ENCODE data around the gene KIAA1217. TPM values are rescaled to one million over a fixed set of nuclear protein-coding genes. Genes with fewer than 3 reads are reported as not detected.

KIAA1217 gene
- total RNA-seq, 3 donors from 2014 or later = 49.5 to 94.5 (median 63.9) TPM

DNA sequence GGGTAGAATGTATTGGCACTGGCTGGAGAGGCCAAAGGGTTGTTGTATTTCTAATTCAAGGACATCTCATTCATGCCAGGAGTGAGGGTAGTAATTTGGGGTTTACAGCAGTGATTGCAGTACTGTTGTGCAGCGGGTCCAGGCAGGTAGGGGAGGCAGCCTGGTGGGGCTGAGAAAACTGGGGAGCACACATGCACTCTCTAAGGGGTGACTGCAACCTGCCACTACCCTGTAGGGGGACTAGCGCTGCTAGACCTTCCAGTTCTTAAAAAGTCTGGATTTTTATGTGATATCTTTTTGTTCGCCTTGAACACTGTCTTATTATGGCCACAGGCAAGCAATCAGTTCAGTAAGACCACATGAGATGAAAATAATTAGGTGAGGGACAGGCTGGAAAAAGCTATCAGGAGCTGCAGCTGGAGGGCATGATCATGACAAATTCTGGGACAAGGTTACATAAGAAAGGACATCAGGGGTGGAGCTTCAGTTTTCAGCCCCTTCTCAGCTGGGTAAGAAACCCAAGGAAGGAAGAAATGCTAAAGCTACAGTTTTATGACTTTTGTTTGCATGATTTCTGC, 365.7 kb downstream of the KIAA1217 start:
- ATAC-seq = peak; percentile 17
- TF ChIP-seq, protein P1, sequence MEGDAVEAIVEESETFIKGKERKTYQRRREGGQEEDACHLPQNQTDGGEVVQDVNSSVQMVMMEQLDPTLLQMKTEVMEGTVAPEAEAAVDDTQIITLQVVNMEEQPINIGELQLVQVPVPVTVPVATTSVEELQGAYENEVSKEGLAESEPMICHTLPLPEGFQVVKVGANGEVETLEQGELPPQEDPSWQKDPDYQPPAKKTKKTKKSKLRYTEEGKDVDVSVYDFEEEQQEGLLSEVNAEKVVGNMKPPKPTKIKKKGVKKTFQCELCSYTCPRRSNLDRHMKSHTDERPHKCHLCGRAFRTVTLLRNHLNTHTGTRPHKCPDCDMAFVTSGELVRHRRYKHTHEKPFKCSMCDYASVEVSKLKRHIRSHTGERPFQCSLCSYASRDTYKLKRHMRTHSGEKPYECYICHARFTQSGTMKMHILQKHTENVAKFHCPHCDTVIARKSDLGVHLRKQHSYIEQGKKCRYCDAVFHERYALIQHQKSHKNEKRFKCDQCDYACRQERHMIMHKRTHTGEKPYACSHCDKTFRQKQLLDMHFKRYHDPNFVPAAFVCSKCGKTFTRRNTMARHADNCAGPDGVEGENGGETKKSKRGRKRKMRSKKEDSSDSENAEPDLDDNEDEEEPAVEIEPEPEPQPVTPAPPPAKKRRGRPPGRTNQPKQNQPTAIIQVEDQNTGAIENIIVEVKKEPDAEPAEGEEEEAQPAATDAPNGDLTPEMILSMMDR (IDR thresholded peaks at IDR 0.05) = no peak
- H3K4me3 ChIP-seq = no peak overlapping the region
- intact Hi-C loops (cut with DNase I, micrococcal nuclease) = no loop called here
- H3K36me3 ChIP-seq (ENCODE audit: low read depth) = no peaks in the 10 kb centered on the region
- no peak for DNase-seq
- H3K9me3 ChIP-seq = no peaks in the 10 kb centered on the region
- H3K4me1 ChIP-seq (ENCODE audit: low read depth) = no peaks in the 10 kb centered on the region

DNA sequence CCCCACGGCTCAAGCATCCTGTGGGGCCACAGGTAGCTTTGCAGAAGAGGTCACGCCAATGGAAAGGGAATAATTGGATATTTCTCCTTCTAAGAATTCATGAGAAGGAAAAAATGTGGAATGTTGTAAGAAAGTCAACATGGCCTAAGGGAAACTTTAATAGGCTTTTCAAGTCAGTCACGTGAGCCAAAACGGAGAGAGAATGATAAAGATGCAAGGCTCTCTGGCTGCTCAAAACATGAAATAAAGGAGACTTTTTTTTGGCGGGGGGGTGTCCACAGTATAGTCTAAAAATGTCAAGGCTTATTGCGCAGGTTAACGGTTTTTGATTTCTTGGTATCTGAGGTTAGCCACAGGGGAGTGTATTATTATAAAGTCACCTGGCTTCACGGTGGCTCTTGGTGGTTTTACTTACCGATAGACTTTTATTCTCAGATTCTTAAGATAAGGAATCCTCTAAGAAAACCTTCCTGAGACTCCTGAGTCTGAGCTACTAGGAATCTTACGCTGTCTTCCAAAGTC, 366.6 kb downstream of the KIAA1217 start:
- ATAC-seq = no peak
- TF ChIP-seq, protein P1 (IDR thresholded peaks at IDR 0.05) = no peak
- no peak for DNase-seq
- no peaks in the 10 kb centered on the region for H3K9me3 ChIP-seq
- H3K4me3 ChIP-seq = no peak overlapping the region
- no peaks in the 10 kb centered on the region for H3K36me3 ChIP-seq (ENCODE audit: low read depth)
- intact Hi-C loops (cut with DNase I, micrococcal nuclease) = no loop called here
- no peaks in the 10 kb centered on the region for H3K4me1 ChIP-seq (ENCODE audit: low read depth)

DNA sequence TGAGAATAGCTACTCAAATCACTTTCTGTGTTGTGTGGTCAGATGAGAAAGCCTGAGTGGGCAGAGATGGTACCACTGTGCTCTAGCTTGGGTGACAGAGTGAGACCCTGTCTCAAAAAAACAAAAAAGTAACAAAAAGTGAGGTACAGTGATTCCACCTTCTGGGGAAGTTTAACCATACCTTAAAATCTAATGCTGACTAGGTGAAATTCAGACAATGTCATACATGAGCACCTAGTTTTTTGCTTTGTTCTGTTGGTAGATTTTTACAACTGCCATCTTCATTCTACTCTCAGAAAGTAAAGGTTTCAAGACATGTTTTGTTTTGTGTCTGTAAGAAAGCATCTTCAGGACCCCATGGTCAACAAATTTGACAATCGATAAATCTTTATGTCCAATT, 370.5 kb downstream of the KIAA1217 start:
- H3K9me3 ChIP-seq = no peaks in the 10 kb centered on the region
- H3K36me3 ChIP-seq (ENCODE audit: low read depth) = no peaks in the 10 kb centered on the region
- intact Hi-C loops (cut with DNase I, micrococcal nuclease) = no loop called here
- H3K4me1 ChIP-seq (ENCODE audit: low read depth) = no peaks in the 10 kb centered on the region
- ATAC-seq (no peak), DNase-seq (no peak)
- TF ChIP-seq, protein P1 (IDR thresholded peaks at IDR 0.05) = no peak
- H3K4me3 ChIP-seq = no peak overlapping the region

DNA sequence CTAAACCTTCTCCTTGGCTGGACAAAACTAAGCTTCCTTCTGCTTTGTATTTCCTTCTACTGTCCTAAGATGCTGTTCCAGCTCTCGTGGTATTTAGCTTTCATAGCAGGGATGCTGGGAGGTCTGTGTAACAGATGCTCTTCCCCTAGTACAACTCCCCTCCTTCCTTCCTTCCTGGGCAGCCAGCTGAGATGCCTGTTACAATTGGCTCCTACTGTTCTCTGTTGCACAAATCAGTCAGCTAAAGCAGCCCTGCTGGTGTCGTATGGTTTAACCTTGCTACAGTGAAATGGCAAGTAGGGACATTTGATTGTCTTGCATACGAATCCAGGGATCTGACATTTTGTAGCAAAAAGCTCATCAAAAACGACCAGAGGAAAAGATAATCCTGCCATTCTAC, 371.0 kb downstream of the KIAA1217 start:
- TF ChIP-seq, protein P1 (IDR thresholded peaks at IDR 0.05) = no peak
- DNase-seq (no peak), ATAC-seq (no peak)
- no peak overlapping the region for H3K4me3 ChIP-seq
- no peaks in the 10 kb centered on the region for H3K36me3 ChIP-seq (ENCODE audit: low read depth)
- intact Hi-C loops (cut with DNase I, micrococcal nuclease) = no loop called here
- no peaks in the 10 kb centered on the region for H3K4me1 ChIP-seq (ENCODE audit: low read depth)
- H3K9me3 ChIP-seq = no peaks in the 10 kb centered on the region

DNA sequence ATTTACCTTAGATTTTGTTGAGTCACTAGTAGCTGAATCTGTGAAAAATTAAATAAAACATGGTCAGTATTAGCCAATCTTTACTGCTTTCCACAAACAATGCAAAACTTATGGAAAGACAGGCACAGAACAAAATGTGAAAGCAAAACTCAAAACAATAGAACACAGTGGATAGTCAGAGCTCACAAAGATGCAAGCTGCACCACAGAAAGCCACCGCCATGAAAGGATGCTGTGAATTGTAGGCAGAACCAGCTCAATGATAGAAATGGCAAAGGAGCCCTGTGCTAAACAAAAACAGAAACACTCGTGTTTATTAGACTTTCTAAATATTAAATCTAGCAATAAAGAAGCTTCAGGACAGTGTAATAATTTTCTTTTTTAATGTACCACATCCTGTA, 380.3 kb downstream of the KIAA1217 start:
- no peak for DNase-seq
- TF ChIP-seq, protein P1 (IDR thresholded peaks at IDR 0.05) = no peak

More for the DNA sequence above, 380.3 kb downstream of the KIAA1217 start:
- Histone ChIP-seq H3K4me3 (no peak overlapping the region), H3K4me1 (ENCODE audit: low read depth) (no peaks in the 10 kb centered on the region), H3K36me3 (ENCODE audit: low read depth) (peaks cover 5% of the 10 kb centered on the region), H3K9me3 (no peaks in the 10 kb centered on the region)
- intact Hi-C loops (cut with DNase I, micrococcal nuclease) = no loop called here
- ATAC-seq = no peak
